Measurements from ENCODE around the gene ULK2.

Gene ULK2

GRCh38 chr17:19752216-19753050 lies 115.3 kb downstream of the ULK2 start:
- Histone ChIP-seq H3K27ac (ENCODE audit: low read length) (no peak overlapping the region), H3K4me3 (ENCODE audit: low read length) (no peak overlapping the region), H3K36me3 (ENCODE audit: insufficient read depth, low read depth, low read length) (no peaks in the 10 kb centered on the region), H3K9me3 (ENCODE audit: insufficient read depth, low read depth, low read length) (no peaks in the 10 kb centered on the region), H3K4me1 (ENCODE audit: insufficient read depth, low read length) (no peaks in the 10 kb centered on the region), H3K27me3 (ENCODE audit: insufficient read depth, low read length) (no peaks in the 10 kb centered on the region), H3K9ac (ENCODE audit: low read depth, low read length) (no peak overlapping the region)

GRCh38 chr17:19750835-19751234 lies 116.9 kb downstream of the ULK2 start:
- Histone ChIP-seq H3K4me1 (ENCODE audit: insufficient read depth, low read length) (no peaks in the 10 kb centered on the region), H3K4me3 (ENCODE audit: low read length) (no peak overlapping the region), H3K27ac (ENCODE audit: low read length) (no peak overlapping the region), H3K9me3 (ENCODE audit: insufficient read depth, low read depth, low read length) (no peaks in the 10 kb centered on the region), H3K27me3 (ENCODE audit: insufficient read depth, low read length) (peaks cover 4% of the 10 kb centered on the region), H3K36me3 (ENCODE audit: insufficient read depth, low read depth, low read length) (no peaks in the 10 kb centered on the region), H3K9ac (ENCODE audit: low read depth, low read length) (no peak overlapping the region)

DNA sequence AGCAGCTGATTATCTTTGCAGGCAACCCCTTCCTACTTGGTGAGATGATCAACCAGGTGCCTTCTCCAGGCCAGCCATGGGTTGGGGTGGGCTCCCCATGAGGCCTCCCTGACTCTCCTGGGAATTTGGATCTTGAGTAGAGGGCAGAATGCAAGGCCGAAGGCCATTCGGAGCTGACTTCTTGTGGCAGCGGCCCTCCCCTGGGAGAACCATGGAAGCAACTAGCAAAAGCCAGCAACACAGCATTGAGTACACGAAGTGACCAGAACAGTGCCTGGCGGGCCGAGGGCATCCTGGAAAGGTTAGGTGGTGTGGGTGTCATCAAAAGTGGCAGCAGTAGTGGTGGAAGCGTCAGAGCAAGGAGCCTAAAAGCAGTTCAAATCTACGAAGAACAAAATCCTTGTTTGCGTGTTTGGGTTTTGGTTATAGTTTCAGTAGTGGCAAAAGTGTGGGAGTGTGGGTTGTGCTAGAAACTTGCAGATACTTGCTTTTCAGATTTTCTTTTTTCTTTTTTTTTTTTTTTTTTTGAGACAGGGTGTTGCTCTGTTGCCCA lies 117.6 kb downstream of the ULK2 start:
- Histone ChIP-seq H3K9me3 (ENCODE audit: insufficient read depth, low read depth, low read length) (no peaks in the 10 kb centered on the region), H3K4me3 (ENCODE audit: low read length) (no peak overlapping the region), H3K27ac (ENCODE audit: low read length) (no peak overlapping the region), H3K4me1 (ENCODE audit: insufficient read depth, low read length) (no peaks in the 10 kb centered on the region; the same call in 1 of the 2 replicates), H3K36me3 (ENCODE audit: insufficient read depth, low read depth, low read length) (no peaks in the 10 kb centered on the region), H3K9ac (ENCODE audit: low read depth, low read length) (no peak overlapping the region), H3K27me3 (ENCODE audit: insufficient read depth, low read length) (peaks cover 11% of the 10 kb centered on the region)

GRCh38 chr17:19748807-19749193 lies 118.9 kb downstream of the ULK2 start:
- no peak overlapping the region for H3K27ac ChIP-seq (ENCODE audit: low read length)
- H3K9ac ChIP-seq (ENCODE audit: low read depth, low read length), result no peak overlapping the region
- no peaks in the 10 kb centered on the region; the same call in 1 of the 2 replicates for H3K4me1 ChIP-seq (ENCODE audit: insufficient read depth, low read length)
- no peaks in the 10 kb centered on the region for H3K36me3 ChIP-seq (ENCODE audit: insufficient read depth, low read depth, low read length)
- H3K4me3 ChIP-seq (ENCODE audit: low read length), result no peak overlapping the region
- H3K9me3 ChIP-seq (ENCODE audit: insufficient read depth, low read depth, low read length), result no peaks in the 10 kb centered on the region
- peaks cover 12% of the 10 kb centered on the region for H3K27me3 ChIP-seq (ENCODE audit: insufficient read depth, low read length)

DNA sequence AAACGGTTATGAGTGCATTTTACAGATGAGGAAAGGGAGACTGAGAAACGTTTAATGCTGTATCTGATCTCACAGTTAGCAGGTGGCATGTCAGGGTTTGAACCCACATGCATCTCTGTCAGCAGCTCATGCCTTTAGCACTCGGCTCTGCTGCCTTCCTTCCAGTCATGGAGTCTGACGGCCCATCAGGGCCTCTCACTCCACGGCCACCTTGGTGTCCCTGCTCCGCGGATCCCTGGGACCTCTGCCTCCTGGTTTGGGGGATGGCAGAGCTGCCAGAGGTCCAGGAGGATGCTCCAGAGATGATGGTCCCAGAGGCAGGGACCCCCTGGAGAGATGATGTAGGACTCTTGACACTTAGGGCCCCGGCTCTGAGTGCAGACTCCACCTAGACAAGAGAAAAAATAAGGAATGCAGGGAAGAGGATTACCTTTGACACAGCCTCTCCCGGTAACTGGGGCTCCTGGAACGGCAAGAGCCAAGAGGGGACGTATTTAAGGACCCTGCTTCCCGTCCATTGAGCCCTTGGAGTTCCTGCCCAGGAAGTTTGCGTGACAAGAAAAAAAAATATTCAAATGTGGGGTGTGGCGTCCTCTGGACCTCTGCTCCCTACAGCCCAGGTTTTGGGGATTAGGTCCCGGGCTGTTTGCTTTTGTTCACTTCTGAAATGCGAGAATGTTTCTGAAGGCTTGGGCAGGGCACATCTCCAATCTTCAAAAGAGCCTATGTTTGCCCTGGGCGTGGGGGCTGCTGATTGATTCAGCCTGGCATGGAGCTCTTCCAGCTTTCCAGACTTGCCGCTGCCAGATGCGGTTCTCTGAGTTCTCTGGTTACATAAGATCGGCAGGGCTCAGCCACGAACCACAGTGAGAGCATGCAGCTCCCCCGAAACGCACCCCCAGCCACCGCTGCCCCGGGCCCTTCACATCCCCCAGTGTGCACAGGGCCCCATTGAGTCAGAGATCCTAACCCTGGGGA lies 119.6 kb downstream of the ULK2 start, which contains the start of gene ALDH3A1:
Gene ALDH3A1 (minus strand): TSS at position 470 of the 978 bp plus-strand sequence. CDS start 3,169 bp downstream, outside the sequence.
- Histone ChIP-seq H3K36me3 (ENCODE audit: insufficient read depth, low read depth, low read length) (no peaks in the 10 kb centered on the region), H3K9me3 (ENCODE audit: insufficient read depth, low read depth, low read length) (no peaks in the 10 kb centered on the region), H3K9ac (ENCODE audit: low read depth, low read length) (no peak within 1 kb of the TSS), H3K4me3 (ENCODE audit: low read length) (no peak within 1 kb of the TSS), H3K27ac (ENCODE audit: low read length) (no peak within 1 kb of the TSS), H3K27me3 (ENCODE audit: insufficient read depth, low read length) (peaks cover 12% of the 10 kb centered on the region), H3K4me1 (ENCODE audit: insufficient read depth, low read length) (no peaks in the 10 kb centered on the region; the same call in 1 of the 2 replicates)

DNA sequence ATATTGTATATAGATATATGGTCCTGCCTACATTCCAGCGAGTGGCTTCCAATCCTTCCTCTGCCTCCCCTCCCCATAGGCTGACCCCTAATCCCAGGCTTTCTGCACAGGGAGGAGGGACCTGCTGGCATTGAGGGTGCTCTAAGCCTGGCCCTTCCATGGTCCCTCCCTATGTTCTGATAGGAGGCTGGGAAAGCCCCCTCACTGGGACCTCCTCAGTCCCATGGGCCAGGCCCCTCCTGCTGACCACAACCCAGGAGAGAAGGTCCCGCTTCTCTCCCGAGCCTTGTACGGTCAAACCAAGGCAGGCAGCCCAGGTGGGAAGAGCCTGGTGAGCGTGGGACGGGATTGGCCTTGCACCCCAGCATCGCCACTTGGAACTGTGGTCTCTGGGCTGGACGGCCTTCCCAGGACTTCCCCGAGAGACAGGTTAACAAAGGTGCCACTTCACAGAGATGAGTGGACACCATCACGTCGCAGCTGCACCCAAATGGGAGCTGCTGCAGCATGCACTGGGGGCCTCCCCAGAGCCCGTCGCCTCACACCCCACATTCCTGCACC lies 120.5 kb downstream of the ULK2 start:
- Histone ChIP-seq H3K4me3 (ENCODE audit: low read length) (no peak overlapping the region), H3K4me1 (ENCODE audit: insufficient read depth, low read length) (no peaks in the 10 kb centered on the region; the same call in 1 of the 2 replicates), H3K9ac (ENCODE audit: low read depth, low read length) (no peak overlapping the region), H3K9me3 (ENCODE audit: insufficient read depth, low read depth, low read length) (no peaks in the 10 kb centered on the region), H3K27ac (ENCODE audit: low read length) (no peak overlapping the region), H3K27me3 (ENCODE audit: insufficient read depth, low read length) (peaks cover 12% of the 10 kb centered on the region), H3K36me3 (ENCODE audit: insufficient read depth, low read depth, low read length) (no peaks in the 10 kb centered on the region)

DNA sequence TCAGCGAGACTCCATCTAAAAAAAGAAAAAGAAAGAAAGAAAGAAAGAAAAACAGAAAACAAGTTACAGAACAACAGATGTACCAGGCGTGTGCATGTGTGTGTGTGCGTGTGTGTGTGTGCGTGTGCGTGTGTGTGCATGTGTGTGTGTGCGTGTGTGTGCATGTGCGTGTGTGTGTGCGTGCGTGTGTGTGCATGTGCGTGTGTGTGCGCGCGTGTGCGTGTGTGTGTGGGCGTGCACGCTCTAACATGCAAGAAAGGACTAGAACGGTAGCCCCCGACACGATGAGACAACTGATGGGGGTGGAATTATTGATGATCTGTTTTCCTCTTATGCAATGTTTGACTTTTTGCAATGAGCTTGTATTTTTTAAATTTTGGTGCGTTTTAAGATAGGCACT lies 121.2 kb downstream of the ULK2 start:
- Histone ChIP-seq H3K9ac (ENCODE audit: low read depth, low read length) (no peak overlapping the region), H3K36me3 (ENCODE audit: insufficient read depth, low read depth, low read length) (no peaks in the 10 kb centered on the region), H3K27ac (ENCODE audit: low read length) (no peak overlapping the region)

GRCh38 chr17:19744922-19745757 lies 122.6 kb downstream of the ULK2 start:
- Histone ChIP-seq H3K27ac (ENCODE audit: low read length) (no peak overlapping the region), H3K9me3 (ENCODE audit: insufficient read depth, low read depth, low read length) (no peaks in the 10 kb centered on the region), H3K36me3 (ENCODE audit: insufficient read depth, low read depth, low read length) (no peaks in the 10 kb centered on the region), H3K4me3 (ENCODE audit: low read length) (peak overlapping the region; percentile 64; the same call in 1 of the 2 replicates), H3K9ac (ENCODE audit: low read depth, low read length) (peak overlapping the region; percentile 34; the same call in 1 of the 2 replicates), H3K27me3 (ENCODE audit: insufficient read depth, low read length) (peaks cover 12% of the 10 kb centered on the region), H3K4me1 (ENCODE audit: insufficient read depth, low read length) (no peaks in the 10 kb centered on the region; the same call in 1 of the 2 replicates)

More for the DNA sequence above, 121.2 kb downstream of the ULK2 start:
- Histone ChIP-seq H3K4me1 (ENCODE audit: insufficient read depth, low read length) (no peaks in the 10 kb centered on the region; the same call in 1 of the 2 replicates), H3K4me3 (ENCODE audit: low read length) (no peak overlapping the region), H3K9me3 (ENCODE audit: insufficient read depth, low read depth, low read length) (no peaks in the 10 kb centered on the region), H3K27me3 (ENCODE audit: insufficient read depth, low read length) (peaks cover 12% of the 10 kb centered on the region)

- H3K27me3 ChIP-seq (ENCODE audit: insufficient read depth, low read length), result peaks cover 12% of the 10 kb centered on the region
- H3K4me1 ChIP-seq (ENCODE audit: insufficient read depth, low read length), result no peaks in the 10 kb centered on the region; the same call in 1 of the 2 replicates
- no peaks in the 10 kb centered on the region for H3K9me3 ChIP-seq (ENCODE audit: insufficient read depth, low read depth, low read length)
- peak overlapping the region; percentile 64; the same call in 1 of the 2 replicates for H3K9ac ChIP-seq (ENCODE audit: low read depth, low read length)
- no peak overlapping the region for H3K27ac ChIP-seq (ENCODE audit: low read length)
- H3K4me3 ChIP-seq (ENCODE audit: low read length), result peak overlapping the region; percentile 64
- no peaks in the 10 kb centered on the region for H3K36me3 ChIP-seq (ENCODE audit: insufficient read depth, low read depth, low read length)
Observed at GRCh38 chr17:19744492-19744891, 123.2 kb downstream of the ULK2 start.
